Transverse colon (tissue), 4 donors: ENCODE results near the gene ZBTB20. TPM values are rescaled to one million over a fixed set of nuclear protein-coding genes. Genes with fewer than 3 reads are reported as not detected.

Source experiments
- DNase-seq: peaks from one replicate; pipeline ENCODE4 v3.0.0-alpha.2; 2019
- H3K27ac ChIP-seq, 4 donors: fragments of 200-600 bp; sonication (generic); 2 replicates each; pipeline ENCODE4 v1.5.1; 2016 to 2018; ENCODE audit warnings: inconsistent platforms in 4 of 4
- H3K27me3 ChIP-seq: fragments of 200-600 bp; sonication (generic); 2 replicates; pipeline ENCODE4 v1.5.1; 2017; ENCODE audit warnings: inconsistent platforms
- H3K36me3 ChIP-seq, 4 donors: fragments of 200-600 bp; sonication (generic); 2 replicates each; pipeline ENCODE4 v1.5.1; 2017 to 2019; ENCODE audit warnings: inconsistent platforms in 4 of 4
- H3K4me1 ChIP-seq, 4 donors: fragments of 200-600 bp; sonication (generic); 2 replicates each; pipeline ENCODE4 v1.5.1; 2017 to 2020; ENCODE audit warnings: inconsistent platforms in 4 of 4
- H3K4me3 ChIP-seq, 4 donors: fragments of 200-600 bp; sonication (generic); 1 replicate in 1 of 4; 2 replicates in 3 of 4; pipeline versions ENCODE4 v1.5.1 to v1.6.1; 2017 to 2019; ENCODE audit warnings: inconsistent platforms in 4 of 4
- H3K9me3 ChIP-seq, 2 donors: fragments of 200-600 bp; sonication (generic); 2 replicates each; pipeline ENCODE4 v1.5.1; 2017 to 2019; ENCODE audit warnings: inconsistent platforms in 2 of 2
- CTCF ChIP-seq, 5 experiments: fragments of 200-600 bp in 3 of 5; fragments of 450-650 bp in 2 of 5; sonication (generic) in 3 of 5; IDR thresholded peaks; 1 replicate in 2 of 5; 2 replicates in 3 of 5; pipeline ENCODE4 v1.5.1; 2016 to 2017; ENCODE audit warnings: antibody characterized with exemption in 5 of 5, inconsistent platforms in 3 of 5, mild to moderate bottlenecking in 2 of 5, moderate library complexity in 1 of 5
- EP300 ChIP-seq: sonication (generic); formaldehyde crosslinking; IDR thresholded peaks from one replicate; pipeline ENCODE4 v1.6.1; 2017; ENCODE audit warnings: antibody characterized with exemption, low read depth
- POLR2A ChIP-seq: fragments of 450-650 bp; IDR thresholded peaks from one replicate; pipeline ENCODE4 v1.6.1; 2016; ENCODE audit warnings: antibody characterized with exemption, mild to moderate bottlenecking, moderate library complexity
- POLR2AphosphoS5 ChIP-seq, 3 donors: sonication (generic); formaldehyde crosslinking; IDR thresholded peaks; one replicate each; pipeline ENCODE4 v1.6.1; 2016; ENCODE audit warnings: antibody characterized with exemption in 3 of 3
- WGBS, 2 donors: methylation state at CpG; one replicate each; pipeline ENCODE4 v1.1.5; 2018; ENCODE audit warnings: low coverage in 1 of 2; 5-methylcytosine and 5-hydroxymethylcytosine counted together
- in situ Hi-C, 4 donors: fragments of 200-750 bp; cut with MboI; loops; one replicate each; pipeline versions ENCODE4 v1.15.0 to v1.15.1; 2017; ENCODE audit warnings: low sequenced_read_pairs in 3 of 4, low pct_ligation_motif_present in 1 of 4, low pct_unique_long_range_greater_than_20kb in 1 of 4
- intact Hi-C: fragments of 100-400 bp; cut with DNase I; formaldehyde crosslinking; loops from one replicate; pipeline ENCODE4 v1.15.1; 2023; ENCODE audit warnings: low total_unique reads
- total RNA-seq, 4 donors: library from RNA; depleted of rRNA; stranded (reverse); fragments of >200 nt; gene quantifications; one replicate each; pipeline ENCODE4 v1.1.0, GENCODE V29; 2016

Gene ZBTB20
- total RNA-seq, 4 donors from 2014 or later, result 44.6 to 50.5 (median 46.4) TPM

GRCh38 chr3:114290911-114291901, 855.9 kb downstream of the ZBTB20 start:
- Histone ChIP-seq H3K4me1 (no peaks in the 10 kb centered on the region), H3K9me3 (no peaks in the 10 kb centered on the region), H3K36me3 (no peaks in the 10 kb centered on the region), H3K27me3 (no peaks in the 10 kb centered on the region), H3K27ac (peak overlapping the region in 3 of 4 donors; percentile 10 to 41 (median 36)), H3K4me3 (no peak overlapping the region)
- peak; percentile 77 for DNase-seq
- no peak for TF ChIP-seq POLR2AphosphoS5 (IDR thresholded peaks at IDR 0.05)
- peak; percentile 67 to 79 (median 73) for TF ChIP-seq CTCF (IDR thresholded peaks at IDR 0.05)
- intact Hi-C loops, result no loop called here
- 47% methylated on average over 20 of the region's 23 CpGs; no CpG with 5 or more reads in 1 of the 2 donors for WGBS, 2 donors
- in situ Hi-C loops, result no loop called here

- Histone ChIP-seq H3K4me3 (no peak overlapping the region), H3K36me3 (no peaks in the 10 kb centered on the region), H3K27me3 (no peaks in the 10 kb centered on the region), H3K4me1 (no peaks in the 10 kb centered on the region), H3K9me3 (no peaks in the 10 kb centered on the region), H3K27ac (no peak overlapping the region)
- in situ Hi-C loops, result no loop called here
- no peak for DNase-seq
- intact Hi-C loops, result no loop called here
- no peak for TF ChIP-seq CTCF (IDR thresholded peaks at IDR 0.05)
- no peak for TF ChIP-seq EP300
- TF ChIP-seq POLR2A, result no peak
- no peak for TF ChIP-seq POLR2AphosphoS5 (IDR thresholded peaks at IDR 0.05)
- WGBS, 2 donors, result 63 to 74% methylated on average over 2 of the region's 2 CpGs
Observed at GRCh38 chr3:114286266-114286665, 860.8 kb downstream of the ZBTB20 start.

- Histone ChIP-seq H3K9me3 (no peaks in the 10 kb centered on the region), H3K27me3 (no peaks in the 10 kb centered on the region), H3K36me3 (no peaks in the 10 kb centered on the region), H3K27ac (no peak overlapping the region), H3K4me3 (no peak overlapping the region), H3K4me1 (no peaks in the 10 kb centered on the region)
- DNase-seq, result no peak
- TF ChIP-seq EP300, result no peak
- no peak for TF ChIP-seq CTCF (IDR thresholded peaks at IDR 0.05)
- no peak for TF ChIP-seq POLR2AphosphoS5 (IDR thresholded peaks at IDR 0.05)
- no peak for TF ChIP-seq POLR2A
- 76 to 86% methylated on average over 3 of the region's 3 CpGs for WGBS, 2 donors
- in situ Hi-C loops (no loop called here), intact Hi-C loops (no loop called here)
Observed at GRCh38 chr3:114285648-114286230, 861.3 kb downstream of the ZBTB20 start.

- Histone ChIP-seq H3K27me3 (no peaks in the 10 kb centered on the region), H3K4me1 (no peaks in the 10 kb centered on the region), H3K27ac (no peak overlapping the region), H3K4me3 (no peak overlapping the region), H3K36me3 (no peaks in the 10 kb centered on the region), H3K9me3 (no peaks in the 10 kb centered on the region)
- DNase-seq, result no peak
- WGBS, 2 donors, result 91 to 97% methylated on average over 1 of the region's 1 CpG
- TF ChIP-seq POLR2AphosphoS5 (IDR thresholded peaks at IDR 0.05), result no peak
- TF ChIP-seq EP300, result no peak
- TF ChIP-seq POLR2A, result no peak
- no peak for TF ChIP-seq CTCF (IDR thresholded peaks at IDR 0.05)
- intact Hi-C loops (no loop called here), in situ Hi-C loops (no loop called here)
Observed at GRCh38 chr3:114284644-114285043, 862.4 kb downstream of the ZBTB20 start.
